ENCODE measurements around the gene PTPRC. TPM values are rescaled to one million over a fixed set of nuclear protein-coding genes. Genes with fewer than 3 reads are reported as not detected.

Gene PTPRC
- total RNA-seq, 3 donors from 2014 or later: 17.9 to 29.4 (median 18.0) TPM

DNA sequence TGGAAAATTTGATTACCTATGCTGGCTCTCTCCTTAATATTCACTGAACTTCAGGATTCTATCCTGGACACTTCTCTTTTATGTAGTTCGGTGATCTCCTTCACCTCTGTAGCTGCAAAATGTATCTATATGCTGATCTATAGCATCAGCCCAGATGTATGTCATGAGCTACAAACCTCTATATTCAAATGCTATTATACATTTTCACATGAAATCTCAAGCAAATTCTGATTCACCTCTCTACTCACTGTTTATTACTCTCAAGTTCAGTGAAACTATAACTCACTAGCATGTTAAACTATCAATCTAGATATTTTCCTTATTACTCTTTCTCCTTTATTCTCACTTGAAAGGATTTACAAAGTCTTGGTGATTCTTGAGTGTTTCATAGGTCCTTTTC, 52.2 kb downstream of the PTPRC start:
- H3K9me3 ChIP-seq: no peaks in the 10 kb centered on the region
- no peaks in the 10 kb centered on the region for H3K4me1 ChIP-seq (ENCODE audit: low read depth)
- DNase-seq: no peak
- no peak for ATAC-seq
- TF ChIP-seq CTCF (IDR thresholded peaks at IDR 0.05): no peak
- intact Hi-C loops (cut with DNase I, micrococcal nuclease): no loop called here
- H3K36me3 ChIP-seq (ENCODE audit: low read depth): no peaks in the 10 kb centered on the region
- no peak overlapping the region for H3K4me3 ChIP-seq

- H3K4me1 ChIP-seq (ENCODE audit: low read depth): no peaks in the 10 kb centered on the region
- no peaks in the 10 kb centered on the region for H3K36me3 ChIP-seq (ENCODE audit: low read depth)
- no peak for DNase-seq
- ATAC-seq: no peak
- TF ChIP-seq CTCF (IDR thresholded peaks at IDR 0.05): no peak
- H3K4me3 ChIP-seq: no peak overlapping the region
- intact Hi-C loops (cut with DNase I, micrococcal nuclease): no loop called here
- no peaks in the 10 kb centered on the region for H3K9me3 ChIP-seq
Measured at GRCh38 chr1:198693321-198693720, 54.5 kb downstream of the PTPRC start.

- no peak for TF ChIP-seq CTCF (IDR thresholded peaks at IDR 0.05)
- no peaks in the 10 kb centered on the region for H3K9me3 ChIP-seq
- no peak for ATAC-seq
- intact Hi-C loops (cut with DNase I, micrococcal nuclease): no loop called here
- no peak overlapping the region for H3K4me3 ChIP-seq
- no peaks in the 10 kb centered on the region for H3K4me1 ChIP-seq (ENCODE audit: low read depth)
- DNase-seq: no peak
- no peaks in the 10 kb centered on the region for H3K36me3 ChIP-seq (ENCODE audit: low read depth)
Measured at GRCh38 chr1:198694542-198694941, 55.7 kb downstream of the PTPRC start.

DNA sequence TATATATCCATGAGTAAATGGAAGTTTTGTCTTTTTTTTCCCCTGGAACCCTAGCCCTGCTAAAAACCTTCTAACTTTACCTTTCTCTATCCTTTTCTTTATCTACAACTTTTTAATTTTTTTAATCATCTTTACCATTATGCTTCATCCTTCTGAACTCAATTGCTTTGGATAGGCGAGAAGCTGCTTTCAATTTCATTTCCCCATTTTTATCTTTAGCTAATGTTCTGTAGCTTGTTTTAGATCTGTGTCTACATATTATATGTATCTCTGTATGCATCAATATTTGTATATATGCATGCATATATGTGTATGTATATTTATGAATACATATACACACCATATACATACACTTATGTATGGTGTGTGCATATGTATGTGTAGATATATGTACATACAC, 57.4 kb downstream of the PTPRC start:
- no peak overlapping the region for H3K4me3 ChIP-seq
- no peaks in the 10 kb centered on the region for H3K36me3 ChIP-seq (ENCODE audit: low read depth)
- DNase-seq (no peak), ATAC-seq (no peak)
- no peak for TF ChIP-seq CTCF (IDR thresholded peaks at IDR 0.05)
- H3K4me1 ChIP-seq (ENCODE audit: low read depth): no peaks in the 10 kb centered on the region
- intact Hi-C loops (cut with DNase I, micrococcal nuclease): no loop called here
- H3K9me3 ChIP-seq: no peaks in the 10 kb centered on the region

DNA sequence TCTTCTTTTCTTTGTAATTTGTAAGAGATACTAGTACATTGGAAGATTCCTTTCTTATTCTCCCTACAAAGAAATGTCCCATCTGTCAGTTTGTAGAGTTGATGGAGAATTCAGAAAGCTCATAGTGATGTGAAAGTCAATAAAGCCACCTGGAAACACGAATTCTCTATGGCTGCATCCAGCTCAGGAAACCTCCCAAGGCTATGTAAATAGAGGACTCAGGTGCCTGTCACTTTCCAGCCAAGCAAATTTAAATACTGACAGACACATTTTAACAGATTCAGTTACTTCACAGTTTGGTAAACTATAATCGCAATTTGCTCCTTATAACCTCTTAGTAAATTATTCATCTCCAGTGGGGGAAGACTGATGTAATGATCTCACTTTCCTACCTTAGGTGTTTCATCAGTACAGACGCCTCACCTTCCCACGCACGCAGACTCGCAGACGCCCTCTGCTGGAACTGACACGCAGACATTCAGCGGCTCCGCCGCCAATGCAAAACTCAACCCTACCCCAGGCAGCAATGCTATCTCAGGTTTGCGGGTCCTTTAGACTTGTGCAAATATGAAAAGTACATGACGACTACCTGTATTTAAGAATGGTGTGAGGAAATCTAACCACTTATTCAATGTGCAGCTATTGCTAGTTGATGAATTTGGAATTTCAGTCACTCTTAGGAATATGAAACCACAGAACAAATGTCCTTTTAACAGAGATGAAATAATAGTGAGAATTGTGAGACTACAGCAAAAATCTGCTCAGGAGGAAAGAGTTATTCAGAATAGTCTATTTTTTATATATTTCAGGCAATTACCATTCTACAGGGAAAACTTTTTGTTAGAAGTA, 60.6 kb downstream of the PTPRC start:
- peak; percentile 42 for TF ChIP-seq CTCF (IDR thresholded peaks at IDR 0.05)
- Histone ChIP-seq H3K9me3 (no peaks in the 10 kb centered on the region), H3K4me3 (no peak overlapping the region), H3K4me1 (ENCODE audit: low read depth) (no peaks in the 10 kb centered on the region), H3K36me3 (ENCODE audit: low read depth) (no peaks in the 10 kb centered on the region)
- peak; percentile 57 to 73 (median 67) for DNase-seq
- intact Hi-C loops (cut with DNase I, micrococcal nuclease): no loop called here
- peak; percentile 90 for ATAC-seq
